IMR-90 (cell line): Measurements from ENCODE around the gene AGPAT3. TPM values are rescaled to one million over a fixed set of nuclear protein-coding genes. Genes with fewer than 3 reads are reported as not detected.

Experiments
- ATAC-seq: fragments of 200-7000 bp; cut with Tn5 transposase; 2 replicates; pipeline ENCODE4 v1.9.1; 2020; ENCODE audit warnings: low read depth, mild to moderate bottlenecking, moderate library complexity
- BruUV-seq: library from RNA; stranded (reverse); fragments of 400-500 nt; replicated peaks from 2 replicates; lab custom pipeline; 2021; lab: Mats Ljungman, UMichigan
- CTCF ChIA-PET: fragments of 300-600 bp; formaldehyde crosslinking; extraction: SDS; loops from one replicate; lab custom pipeline; 2021; ENCODE audit warnings: antibody characterized with exemption; lab: Yijun Ruan, JAX
- POLR2A ChIA-PET: fragments of 300-600 bp; sonication (Branson Sonifier 250); formaldehyde crosslinking; loops from one replicate; lab custom pipeline; 2022; ENCODE audit warnings: antibody characterized with exemption; ENCODE audit not compliant: unreplicated experiment; lab: Charles Lee
- DNase-seq: peaks from one replicate; pipeline ENCODE4 v3.0.0; 2013
- H2AFZ ChIP-seq: replicated peaks from 2 replicates; pipeline ENCODE3; 2013; ENCODE audit warnings: low read length, mild to moderate bottlenecking; ENCODE audit not compliant: poor library complexity
- H2AK5ac ChIP-seq: 2 replicates; pipeline ENCODE4 v1.6.1; 2013; ENCODE audit warnings: low read depth, low read length, inconsistent platforms
- H2AK9ac ChIP-seq: replicated peaks from 2 replicates; pipeline ENCODE3; 2013; ENCODE audit warnings: mild to moderate bottlenecking, low read depth, low read length, moderate library complexity; ENCODE audit not compliant: poor library complexity
- H2BK120ac ChIP-seq: 2 replicates; pipeline ENCODE4 v1.6.1; 2013; ENCODE audit warnings: low read depth, low read length, inconsistent platforms
- H2BK15ac ChIP-seq: 3 replicates; pipeline ENCODE4 v1.6.1; 2013; ENCODE audit warnings: low read depth, low read length, inconsistent platforms
- H2BK20ac ChIP-seq: 2 replicates; pipeline ENCODE4 v1.6.1; 2013; ENCODE audit warnings: low read depth, mild to moderate bottlenecking, inconsistent platforms, low read length, moderate library complexity
- H2BK5ac ChIP-seq: 2 replicates; pipeline ENCODE4 v1.6.1; 2013; ENCODE audit warnings: mild to moderate bottlenecking, low read depth, low read length, inconsistent platforms; ENCODE audit not compliant: poor library complexity, severe bottlenecking
- H3K14ac ChIP-seq: replicated peaks from 2 replicates; pipeline ENCODE4 v1.6.1; 2013; ENCODE audit warnings: low read depth, low read length, inconsistent platforms
- H3K18ac ChIP-seq: 2 replicates; pipeline ENCODE4 v1.6.1; 2013; ENCODE audit warnings: low read depth, low read length, control low read depth
- H3K23ac ChIP-seq: 2 replicates; pipeline ENCODE4 v1.6.1; 2013; ENCODE audit warnings: low read depth, low read length, inconsistent platforms
- H3K27ac ChIP-seq: 2 replicates; pipeline ENCODE4 v1.5.1; 2013; ENCODE audit warnings: mild to moderate bottlenecking, control low read depth, low read length; ENCODE audit not compliant: insufficient read depth
- H3K27me3 ChIP-seq: 2 replicates; pipeline ENCODE4 v1.6.1; 2013; ENCODE audit warnings: low read length; ENCODE audit not compliant: control insufficient read depth, insufficient read depth
- H3K36me3 ChIP-seq: 2 replicates; pipeline ENCODE4 v1.6.1; 2013; ENCODE audit warnings: low read length, mixed read lengths; ENCODE audit not compliant: control insufficient read depth, insufficient read depth
- H3K4ac ChIP-seq: 2 replicates; pipeline ENCODE4 v1.6.1; 2013; ENCODE audit warnings: low read depth, low read length, inconsistent platforms
- H3K4me1 ChIP-seq: 2 replicates; pipeline ENCODE4 v1.6.1; 2013; ENCODE audit warnings: low read length, mixed read lengths; ENCODE audit not compliant: control insufficient read depth, insufficient read depth
- H3K4me2 ChIP-seq: 2 replicates; pipeline ENCODE4 v1.6.1; 2013; ENCODE audit warnings: low read depth, mild to moderate bottlenecking, control low read depth, low read length, moderate library complexity
- H3K4me3 ChIP-seq: 2 replicates; pipeline ENCODE4 v1.5.1; 2013; ENCODE audit warnings: low read depth, mild to moderate bottlenecking, control low read depth, low read length, moderate library complexity; ENCODE audit not compliant: insufficient read depth
- H3K56ac ChIP-seq: 2 replicates; pipeline ENCODE4 v1.6.1; 2013; ENCODE audit warnings: low read length, inconsistent platforms; ENCODE audit not compliant: insufficient read depth; ENCODE audit errors: extremely low read depth
- H3K79me1 ChIP-seq, 2 experiments: 2 replicates each; pipeline ENCODE4 v1.6.1; 2013; ENCODE audit warnings: low read length in 2 of 2, inconsistent platforms in 1 of 2, low read depth in 1 of 2
- H3K9ac ChIP-seq: 2 replicates; pipeline ENCODE4 v1.6.1; 2013; ENCODE audit warnings: low read depth, low read length, control low read depth
- H3K9me1 ChIP-seq: 2 replicates; pipeline ENCODE4 v1.6.1; 2013; ENCODE audit warnings: low read length, inconsistent platforms; ENCODE audit not compliant: insufficient read depth
- H3K9me3 ChIP-seq: 2 replicates; pipeline ENCODE4 v1.6.1; 2013; ENCODE audit warnings: low read length; ENCODE audit not compliant: control insufficient read depth, insufficient read depth
- H4K20me1 ChIP-seq: 2 replicates; pipeline ENCODE4 v1.6.1; 2013; ENCODE audit warnings: low read length, inconsistent platforms; ENCODE audit not compliant: insufficient read depth
- H4K5ac ChIP-seq: 2 replicates; pipeline ENCODE4 v1.6.1; 2013; ENCODE audit warnings: mild to moderate bottlenecking, low read depth, low read length, control low read depth
- H4K8ac ChIP-seq, 2 experiments: 2 replicates each; pipeline ENCODE4 v1.6.1; 2013; ENCODE audit warnings: low read depth in 2 of 2, low read length in 2 of 2, control low read depth in 1 of 2, inconsistent platforms in 1 of 2
- H4K91ac ChIP-seq: 2 replicates; pipeline ENCODE4 v1.6.1; 2013; ENCODE audit warnings: low read depth, low read length, inconsistent platforms; ENCODE audit not compliant: insufficient read depth
- BHLHE40 ChIP-seq: fragments of 150-350 bp; IDR thresholded peaks from 2 replicates; pipeline ENCODE4 v1.6.1; 2016; ENCODE audit warnings: mild to moderate bottlenecking, low read depth, low read length
- CEBPB ChIP-seq: IDR thresholded peaks from 2 replicates; pipeline ENCODE4 v1.6.1; 2012; ENCODE audit warnings: low read depth, low read length, improper control_type of control experiment
- CHD1 ChIP-seq: IDR thresholded peaks from 2 replicates; pipeline ENCODE4 v1.6.1; 2012; ENCODE audit warnings: low read depth, low read length, improper control_type of control experiment
- FOS ChIP-seq: fragments of 150-350 bp; IDR thresholded peaks from 2 replicates; pipeline ENCODE4 v1.6.1; 2016; ENCODE audit warnings: low read depth, low read length
- MAFK ChIP-seq: IDR thresholded peaks from 2 replicates; pipeline ENCODE4 v1.6.1; 2012; ENCODE audit warnings: low read depth, low read length, improper control_type of control experiment
- MAZ ChIP-seq: IDR thresholded peaks from 2 replicates; pipeline ENCODE4 v1.6.1; 2012; ENCODE audit warnings: low read depth, mild to moderate bottlenecking, low read length, improper control_type of control experiment, moderate library complexity, borderline replicate concordance
- MXI1 ChIP-seq: IDR thresholded peaks from 2 replicates; pipeline ENCODE4 v1.6.1; 2012; ENCODE audit warnings: low read depth, mild to moderate bottlenecking, low read length, moderate library complexity, borderline replicate concordance
- NFE2L2 ChIP-seq: fragments of 150-350 bp; IDR thresholded peaks from 2 replicates; pipeline ENCODE4 v1.6.1; 2016; ENCODE audit warnings: low read depth, mild to moderate bottlenecking, low read length
- POLR2A ChIP-seq: IDR thresholded peaks from 2 replicates; pipeline ENCODE4 v1.6.1; 2012; ENCODE audit warnings: mild to moderate bottlenecking, low read depth, low read length
- RAD21 ChIP-seq: IDR thresholded peaks from 2 replicates; pipeline ENCODE4 v1.6.1; 2012; ENCODE audit warnings: low read length, improper control_type of control experiment
- RCOR1 ChIP-seq: IDR thresholded peaks from 2 replicates; pipeline ENCODE4 v1.6.1; 2012; ENCODE audit warnings: mild to moderate bottlenecking, low read length, improper control_type of control experiment; ENCODE audit not compliant: insufficient replicate concordance
- RFX5 ChIP-seq: IDR thresholded peaks from 2 replicates; pipeline ENCODE4 v1.8.0; 2012; ENCODE audit warnings: low read depth, mild to moderate bottlenecking, low read length, moderate library complexity
- SMC3 ChIP-seq: fragments of 150-350 bp; IDR thresholded peaks from 2 replicates; pipeline ENCODE4 v1.6.1; 2016; ENCODE audit warnings: low read depth, mild to moderate bottlenecking, antibody characterized with exemption, low read length, moderate library complexity
- WGBS, 2 experiments: methylation state at CpG; one replicate each; pipeline versions ENCODE4 v1.1.5 to v1.1.7; 2013; ENCODE audit warnings: missing lambda C conversion rate in 2 of 2; ENCODE audit not compliant: insufficient read length in 1 of 2; ENCODE audit errors: extremely low coverage in 2 of 2; 5-methylcytosine and 5-hydroxymethylcytosine counted together
- dilution Hi-C: fragments of 300-500 bp; cut with HindIII; formaldehyde crosslinking; loops from one replicate; pipeline ENCODE4 v1.14.3; 2018; ENCODE audit warnings: low sequenced_read_pairs; ENCODE audit not compliant: unreplicated experiment
- in situ Hi-C: fragments of 300-500 bp; cut with MboI; formaldehyde crosslinking; loops from 3 replicates; pipeline ENCODE4 v1.14.3; 2019; ENCODE audit warnings: low sequenced_read_pairs, inconsistent platforms, mixed read lengths
- intact Hi-C: fragments of 100-400 bp; cut with micrococcal nuclease; formaldehyde crosslinking; loops from 2 replicates; pipeline ENCODE4 v1.10.0; 2022
- polyA plus RNA-seq, 3 experiments: library from polyadenylated mRNA; depleted of rRNA; stranded (reverse); fragments of >200 nt; gene quantifications; 2 replicates each; pipeline ENCODE4 v1.2.3, GENCODE V29; 2012; ENCODE audit warnings: low replicate concordance in 1 of 3
- total RNA-seq: library from RNA; depleted of rRNA; stranded (reverse); fragments of >200 nt; gene quantifications from 2 replicates; pipeline ENCODE4 v1.2.3, GENCODE V29; 2012
- TF ChIP-seq, protein P1 (sequence below): conservative IDR thresholded peaks from 2 replicates; pipeline ENCODE4 v1.5.1; 2012; ENCODE audit warnings: mild to moderate bottlenecking, low read depth, low read length, improper control_type of control experiment
- TF ChIP-seq, protein P2 (sequence below): fragments of 150-350 bp; IDR thresholded peaks from 2 replicates; pipeline ENCODE4 v1.6.1; 2017; ENCODE audit warnings: mild to moderate bottlenecking, antibody characterized with exemption, low read length, low read depth
- TF ChIP-seq, protein P3 (sequence below): fragments of 150-350 bp; IDR thresholded peaks from 2 replicates; pipeline ENCODE4 v1.6.1; 2016; ENCODE audit warnings: low read depth, mild to moderate bottlenecking, low read length, moderate library complexity, borderline replicate concordance

Gene AGPAT3
- total and polyA plus RNA-seq, 2 of the 4 experiments (the other 2 are of a cell fraction): 27.1 to 38.7 TPM

DNA sequence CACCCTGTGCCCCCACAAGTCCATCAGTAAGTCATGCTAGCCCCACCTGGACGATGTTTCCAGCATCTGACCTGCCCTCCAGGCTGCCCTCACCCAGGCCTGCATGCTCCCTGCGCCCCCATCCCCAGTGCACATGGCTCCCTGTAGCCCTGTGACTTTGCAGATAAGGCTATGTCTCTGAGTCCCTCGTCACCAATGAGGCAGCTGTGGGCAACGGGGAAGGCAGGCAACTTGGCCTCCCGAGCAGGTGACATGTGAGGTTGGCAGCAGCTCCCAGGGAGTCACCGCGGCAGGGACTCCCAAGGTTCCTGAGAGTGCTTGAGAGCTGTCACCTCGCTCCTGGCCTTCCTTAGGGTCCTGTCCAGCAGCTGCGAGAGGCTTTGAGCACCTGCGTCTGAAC is 32.4 kb upstream of the AGPAT3 start:
- in situ Hi-C loops (no loop called here), dilution Hi-C loops (no loop called here), intact Hi-C loops (no loop called here)
- ChIA-PET CTCF (no interaction called here), POLR2A (no interaction called here)
- Histone ChIP-seq H3K14ac (no peak overlapping the region), H3K4me2 (no peak overlapping the region), H2BK5ac (no peak overlapping the region), H2BK120ac (no peak overlapping the region), H4K5ac (no peak overlapping the region), H3K4me3 (no peak overlapping the region), H3K27me3 (peaks cover 39% of the 10 kb centered on the region), H3K79me1 (no peaks in the 10 kb centered on the region), H4K8ac (no peak overlapping the region), H3K9me1 (no peaks in the 10 kb centered on the region), H2AFZ (no peak overlapping the region), H3K27ac (no peak overlapping the region), H3K56ac (no peak overlapping the region), H4K91ac (no peak overlapping the region), H3K4ac (no peak overlapping the region), H3K9me3 (peaks cover 7% of the 10 kb centered on the region; the same call in 1 of the 2 replicates), H3K18ac (no peak overlapping the region), H3K9ac (no peak overlapping the region), H2AK5ac (no peak overlapping the region), H2AK9ac (no peak overlapping the region), H2BK15ac (no peak overlapping the region), H3K23ac (no peak overlapping the region), H3K4me1 (no peaks in the 10 kb centered on the region), H4K20me1 (no peaks in the 10 kb centered on the region), H3K36me3 (no peaks in the 10 kb centered on the region), H2BK20ac (no peak overlapping the region)
- BruUV-seq: no TSS peak
- ATAC-seq (no peak), DNase-seq (no peak)
- no peak for TF ChIP-seq RAD21
- TF ChIP-seq RFX5: no peak
- no peak for TF ChIP-seq MAFK
- TF ChIP-seq BHLHE40: no peak
- TF ChIP-seq, protein P1, sequence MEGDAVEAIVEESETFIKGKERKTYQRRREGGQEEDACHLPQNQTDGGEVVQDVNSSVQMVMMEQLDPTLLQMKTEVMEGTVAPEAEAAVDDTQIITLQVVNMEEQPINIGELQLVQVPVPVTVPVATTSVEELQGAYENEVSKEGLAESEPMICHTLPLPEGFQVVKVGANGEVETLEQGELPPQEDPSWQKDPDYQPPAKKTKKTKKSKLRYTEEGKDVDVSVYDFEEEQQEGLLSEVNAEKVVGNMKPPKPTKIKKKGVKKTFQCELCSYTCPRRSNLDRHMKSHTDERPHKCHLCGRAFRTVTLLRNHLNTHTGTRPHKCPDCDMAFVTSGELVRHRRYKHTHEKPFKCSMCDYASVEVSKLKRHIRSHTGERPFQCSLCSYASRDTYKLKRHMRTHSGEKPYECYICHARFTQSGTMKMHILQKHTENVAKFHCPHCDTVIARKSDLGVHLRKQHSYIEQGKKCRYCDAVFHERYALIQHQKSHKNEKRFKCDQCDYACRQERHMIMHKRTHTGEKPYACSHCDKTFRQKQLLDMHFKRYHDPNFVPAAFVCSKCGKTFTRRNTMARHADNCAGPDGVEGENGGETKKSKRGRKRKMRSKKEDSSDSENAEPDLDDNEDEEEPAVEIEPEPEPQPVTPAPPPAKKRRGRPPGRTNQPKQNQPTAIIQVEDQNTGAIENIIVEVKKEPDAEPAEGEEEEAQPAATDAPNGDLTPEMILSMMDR: no peak
- no peak for TF ChIP-seq CHD1
- TF ChIP-seq, protein P2, sequence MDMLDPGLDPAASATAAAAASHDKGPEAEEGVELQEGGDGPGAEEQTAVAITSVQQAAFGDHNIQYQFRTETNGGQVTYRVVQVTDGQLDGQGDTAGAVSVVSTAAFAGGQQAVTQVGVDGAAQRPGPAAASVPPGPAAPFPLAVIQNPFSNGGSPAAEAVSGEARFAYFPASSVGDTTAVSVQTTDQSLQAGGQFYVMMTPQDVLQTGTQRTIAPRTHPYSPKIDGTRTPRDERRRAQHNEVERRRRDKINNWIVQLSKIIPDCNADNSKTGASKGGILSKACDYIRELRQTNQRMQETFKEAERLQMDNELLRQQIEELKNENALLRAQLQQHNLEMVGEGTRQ: no peak
- no peak for TF ChIP-seq RCOR1
- no peak for TF ChIP-seq NFE2L2
- TF ChIP-seq, protein P3, sequence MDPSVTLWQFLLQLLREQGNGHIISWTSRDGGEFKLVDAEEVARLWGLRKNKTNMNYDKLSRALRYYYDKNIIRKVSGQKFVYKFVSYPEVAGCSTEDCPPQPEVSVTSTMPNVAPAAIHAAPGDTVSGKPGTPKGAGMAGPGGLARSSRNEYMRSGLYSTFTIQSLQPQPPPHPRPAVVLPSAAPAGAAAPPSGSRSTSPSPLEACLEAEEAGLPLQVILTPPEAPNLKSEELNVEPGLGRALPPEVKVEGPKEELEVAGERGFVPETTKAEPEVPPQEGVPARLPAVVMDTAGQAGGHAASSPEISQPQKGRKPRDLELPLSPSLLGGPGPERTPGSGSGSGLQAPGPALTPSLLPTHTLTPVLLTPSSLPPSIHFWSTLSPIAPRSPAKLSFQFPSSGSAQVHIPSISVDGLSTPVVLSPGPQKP: no peak
- TF ChIP-seq MAZ: no peak
- TF ChIP-seq CEBPB: no peak
- TF ChIP-seq FOS: no peak
- TF ChIP-seq MXI1: no peak
- TF ChIP-seq SMC3: no peak
- TF ChIP-seq POLR2A: no peak
- WGBS, 2 experiments: 67% methylated on average over 10 of the region's 10 CpGs; no CpG with 5 or more reads in 1 of the 2 experiments
